Duodenal mucosa (tissue), 2 donors: Measurements from ENCODE around the gene ZNF410.
"Not testable (repeated sequence)": the region's sequence is repeated elsewhere in the genome, so short reads cannot be mapped to it uniquely, and the experiment has no call there.

Experiments used
- H3K27ac ChIP-seq: one replicate; pipeline ENCODE4 v1.7.0; 2013; ENCODE audit warnings: low read depth, low read length
- H3K27me3 ChIP-seq, 2 donors: one replicate each; pipeline ENCODE4 v1.7.0; 2013; ENCODE audit warnings: low read length in 2 of 2, control low read depth in 1 of 2; ENCODE audit not compliant: insufficient read depth in 2 of 2, control insufficient read depth in 1 of 2
- H3K36me3 ChIP-seq, 2 donors: one replicate each; pipeline ENCODE4 v1.7.0; 2013; ENCODE audit warnings: low read length in 2 of 2, control low read depth in 1 of 2; ENCODE audit not compliant: insufficient read depth in 2 of 2, control insufficient read depth in 1 of 2
- H3K4me1 ChIP-seq, 2 donors: one replicate each; pipeline ENCODE4 v1.7.0; 2013; ENCODE audit warnings: low read length in 2 of 2, control low read depth in 1 of 2; ENCODE audit not compliant: insufficient read depth in 2 of 2, control insufficient read depth in 1 of 2
- H3K4me3 ChIP-seq, 2 donors: one replicate each; pipeline ENCODE4 v1.7.0; 2013; ENCODE audit warnings: low read length in 2 of 2, low read depth in 1 of 2
- H3K9ac ChIP-seq, 2 donors: one replicate each; pipeline ENCODE4 v1.7.0; 2013; ENCODE audit warnings: low read length in 2 of 2, low read depth in 1 of 2
- H3K9me3 ChIP-seq, 2 donors: one replicate each; pipeline ENCODE4 v1.7.0; 2013; ENCODE audit warnings: low read length in 2 of 2, control low read depth in 1 of 2; ENCODE audit not compliant: control insufficient read depth in 1 of 2

Gene ZNF410

GRCh38 chr14:73861073-73861472 lies 25.6 kb upstream of the ZNF410 start:
- H3K4me3 ChIP-seq, result no peak overlapping the region
- H3K9ac ChIP-seq, result peak overlapping the region in 1 of 2 donors; percentile 4
- H3K9me3 ChIP-seq, result no peaks in the 10 kb centered on the region
- peaks cover 0 to 4% of the 10 kb centered on the region in 2 donors for H3K36me3 ChIP-seq
- no peak overlapping the region for H3K27ac ChIP-seq
- H3K4me1 ChIP-seq, result peaks cover 19 to 24% of the 10 kb centered on the region in 2 donors
- no peaks in the 10 kb centered on the region for H3K27me3 ChIP-seq

- Histone ChIP-seq H3K27ac (no peak overlapping the region), H3K9me3 (no peaks in the 10 kb centered on the region), H3K4me1 (peaks cover 19 to 24% of the 10 kb centered on the region in 2 donors)
Observed at GRCh38 chr14:73862480-73862879, 24.2 kb upstream of the ZNF410 start.

GRCh38 chr14:73863209-73863608 lies 23.4 kb upstream of the ZNF410 start:
- H3K36me3 ChIP-seq, result peaks cover 0 to 4% of the 10 kb centered on the region in 2 donors
- H3K27ac ChIP-seq, result no peak overlapping the region
- H3K9ac ChIP-seq, result no peak overlapping the region
- H3K9me3 ChIP-seq, result no peaks in the 10 kb centered on the region
- peaks cover 19 to 24% of the 10 kb centered on the region in 2 donors for H3K4me1 ChIP-seq
- no peaks in the 10 kb centered on the region for H3K27me3 ChIP-seq
- no peak overlapping the region for H3K4me3 ChIP-seq

More at GRCh38 chr14:73862480-73862879, 24.2 kb upstream of the ZNF410 start:
- H3K4me3 ChIP-seq, result no peak overlapping the region
- H3K27me3 ChIP-seq, result no peaks in the 10 kb centered on the region
- peaks cover 0 to 4% of the 10 kb centered on the region in 2 donors for H3K36me3 ChIP-seq
- peak overlapping the region in 1 of 2 donors; percentile 25 for H3K9ac ChIP-seq

GRCh38 chr14:73865534-73866113 lies 21.0 kb upstream of the ZNF410 start:
- H3K9me3 ChIP-seq, result no peaks in the 10 kb centered on the region
- H3K27me3 ChIP-seq, result no peaks in the 10 kb centered on the region
- H3K4me1 ChIP-seq, result peaks cover 17 to 22% of the 10 kb centered on the region in 2 donors
- no peak overlapping the region for H3K4me3 ChIP-seq
- no peak overlapping the region for H3K27ac ChIP-seq
- H3K36me3 ChIP-seq, result peaks cover 2 to 4% of the 10 kb centered on the region in 2 donors
- H3K9ac ChIP-seq, result no peak overlapping the region

GRCh38 chr14:73869754-73870153 lies 16.9 kb upstream of the ZNF410 start:
- not testable (repeated sequence) for H3K4me3 ChIP-seq, H3K27ac ChIP-seq

GRCh38 chr14:73870525-73871235 lies 16.0 kb upstream of the ZNF410 start:
- H3K36me3 ChIP-seq, result peaks cover 0 to 7% of the 10 kb centered on the region in 2 donors

More at GRCh38 chr14:73869754-73870153, 16.9 kb upstream of the ZNF410 start:
- H3K4me1 ChIP-seq, result peaks cover 4 to 17% of the 10 kb centered on the region in 2 donors
- H3K9me3 ChIP-seq, H3K9ac ChIP-seq, H3K36me3 ChIP-seq, H3K27me3 ChIP-seq: not testable (repeated sequence)

GRCh38 chr14:73873660-73874059 lies 13.0 kb upstream of the ZNF410 start:
- no peaks in the 10 kb centered on the region for H3K27me3 ChIP-seq
- H3K9ac ChIP-seq, result no peak overlapping the region
- no peak overlapping the region for H3K27ac ChIP-seq
- H3K4me3 ChIP-seq, result no peak overlapping the region
- H3K9me3 ChIP-seq, result no peaks in the 10 kb centered on the region
- peaks cover 0 to 8% of the 10 kb centered on the region in 2 donors for H3K4me1 ChIP-seq
- H3K36me3 ChIP-seq, result peaks cover 3 to 9% of the 10 kb centered on the region in 2 donors

More at GRCh38 chr14:73870525-73871235, 16.0 kb upstream of the ZNF410 start:
- H3K9me3 ChIP-seq, result no peaks in the 10 kb centered on the region
- H3K27ac ChIP-seq, result no peak overlapping the region
- no peak overlapping the region for H3K4me3 ChIP-seq
- H3K4me1 ChIP-seq, result peaks cover 0 to 8% of the 10 kb centered on the region in 2 donors
- H3K27me3 ChIP-seq, result no peaks in the 10 kb centered on the region
- H3K9ac ChIP-seq, result no peak overlapping the region

GRCh38 chr14:73877790-73878189 lies 8.9 kb upstream of the ZNF410 start:
- Histone ChIP-seq H3K27me3 (no peaks in the 10 kb centered on the region), H3K36me3 (peaks cover 6 to 8% of the 10 kb centered on the region in 2 donors), H3K4me3 (no peak overlapping the region), H3K27ac (no peak overlapping the region), H3K9ac (no peak overlapping the region), H3K9me3 (no peaks in the 10 kb centered on the region), H3K4me1 (peaks cover 0 to 8% of the 10 kb centered on the region in 2 donors)

- Histone ChIP-seq H3K9ac (no peak overlapping the region), H3K4me3 (no peak overlapping the region), H3K36me3 (peaks cover 6 to 8% of the 10 kb centered on the region in 2 donors), H3K27me3 (no peaks in the 10 kb centered on the region), H3K4me1 (peaks cover 0 to 8% of the 10 kb centered on the region in 2 donors), H3K9me3 (no peaks in the 10 kb centered on the region), H3K27ac (no peak overlapping the region)
Observed at GRCh38 chr14:73878436-73878835, 8.2 kb upstream of the ZNF410 start.

- Histone ChIP-seq H3K4me3 (no peak overlapping the region), H3K4me1 (peaks cover 0 to 6% of the 10 kb centered on the region in 2 donors), H3K9me3 (no peaks in the 10 kb centered on the region), H3K27ac (no peak overlapping the region), H3K36me3 (peaks cover 6 to 8% of the 10 kb centered on the region in 2 donors), H3K9ac (no peak overlapping the region), H3K27me3 (no peaks in the 10 kb centered on the region)
Observed at GRCh38 chr14:73879027-73879426, 7.6 kb upstream of the ZNF410 start.
